Vagina (tissue), 2 donors: ENCODE results near the gene ZNF385C. TPM values are rescaled to one million over a fixed set of nuclear protein-coding genes. Genes with fewer than 3 reads are reported as not detected.

Experiments used
- DNase-seq, 2 donors: peaks; one replicate each; pipeline ENCODE4 v3.0.0-alpha.2; 2017; ENCODE audit errors: extremely low spot score in 2 of 2
- H3K27ac ChIP-seq: fragments of 200-600 bp; sonication (generic); one replicate; pipeline ENCODE4 v1.5.1; 2019
- H3K27me3 ChIP-seq: fragments of 200-600 bp; sonication (generic); one replicate; pipeline ENCODE4 v1.5.1; 2019
- H3K36me3 ChIP-seq, 2 donors: fragments of 200-600 bp; sonication (generic); one replicate each; pipeline ENCODE4 v1.5.1; 2017 to 2019
- H3K4me1 ChIP-seq: fragments of 200-600 bp; sonication (generic); one replicate; pipeline ENCODE4 v1.5.1; 2019
- H3K4me3 ChIP-seq, 2 donors: fragments of 200-600 bp; sonication (generic); 1 replicate in 1 of 2; 2 replicates in 1 of 2; pipeline ENCODE4 v1.5.1; 2016 to 2019
- H3K9me3 ChIP-seq: fragments of 200-600 bp; sonication (generic); one replicate; pipeline ENCODE4 v1.5.1; 2019
- POLR2A ChIP-seq, 2 donors: fragments of 450-650 bp; IDR thresholded peaks; one replicate each; pipeline ENCODE4 v1.6.1; 2017; ENCODE audit warnings: antibody characterized with exemption in 2 of 2, mild to moderate bottlenecking in 2 of 2, moderate library complexity in 2 of 2
- POLR2AphosphoS5 ChIP-seq, 2 donors: sonication (generic); formaldehyde crosslinking; IDR thresholded peaks; one replicate each; pipeline ENCODE4 v1.9.0; 2017; ENCODE audit warnings: antibody characterized with exemption in 2 of 2, mild to moderate bottlenecking in 2 of 2, low read depth in 1 of 2; ENCODE audit not compliant: insufficient read depth in 1 of 2
- intact Hi-C: fragments of 100-400 bp; cut with DNase I; formaldehyde crosslinking; loops from one replicate; pipeline ENCODE4 v1.15.1; 2023
- total RNA-seq: library from RNA; depleted of rRNA; stranded (reverse); fragments of >200 nt; gene quantifications from one replicate; pipeline ENCODE4 v1.2.3, GENCODE V29; 2016
- TF ChIP-seq, protein P1 (sequence below), 3 experiments: fragments of 450-650 bp in 2 of 3; fragments of 200-600 bp in 1 of 3; sonication (generic) in 1 of 3; IDR thresholded peaks; one replicate each; pipeline ENCODE4 v1.5.1; 2017 to 2019; ENCODE audit warnings: antibody characterized with exemption in 3 of 3, mild to moderate bottlenecking in 2 of 3, moderate library complexity in 2 of 3

Gene ZNF385C
- total RNA-seq, 1 donor from 2014 or later: 0.49 TPM

- intact Hi-C loops: loop anchor here (5.0 kb wide), 1 partner anchor 45 kb away; the partner anchor contains the start of gene DHX58
- no peaks in the 10 kb centered on the region for H3K9me3 ChIP-seq
- TF ChIP-seq, protein P1, sequence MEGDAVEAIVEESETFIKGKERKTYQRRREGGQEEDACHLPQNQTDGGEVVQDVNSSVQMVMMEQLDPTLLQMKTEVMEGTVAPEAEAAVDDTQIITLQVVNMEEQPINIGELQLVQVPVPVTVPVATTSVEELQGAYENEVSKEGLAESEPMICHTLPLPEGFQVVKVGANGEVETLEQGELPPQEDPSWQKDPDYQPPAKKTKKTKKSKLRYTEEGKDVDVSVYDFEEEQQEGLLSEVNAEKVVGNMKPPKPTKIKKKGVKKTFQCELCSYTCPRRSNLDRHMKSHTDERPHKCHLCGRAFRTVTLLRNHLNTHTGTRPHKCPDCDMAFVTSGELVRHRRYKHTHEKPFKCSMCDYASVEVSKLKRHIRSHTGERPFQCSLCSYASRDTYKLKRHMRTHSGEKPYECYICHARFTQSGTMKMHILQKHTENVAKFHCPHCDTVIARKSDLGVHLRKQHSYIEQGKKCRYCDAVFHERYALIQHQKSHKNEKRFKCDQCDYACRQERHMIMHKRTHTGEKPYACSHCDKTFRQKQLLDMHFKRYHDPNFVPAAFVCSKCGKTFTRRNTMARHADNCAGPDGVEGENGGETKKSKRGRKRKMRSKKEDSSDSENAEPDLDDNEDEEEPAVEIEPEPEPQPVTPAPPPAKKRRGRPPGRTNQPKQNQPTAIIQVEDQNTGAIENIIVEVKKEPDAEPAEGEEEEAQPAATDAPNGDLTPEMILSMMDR (IDR thresholded peaks at IDR 0.05): peak; percentile 77 to 85 (median 79)
- TF ChIP-seq POLR2AphosphoS5 (IDR thresholded peaks at IDR 0.05; ENCODE audit: insufficient read depth in 1 of 2, low read depth in 1 of 2): peak in 1 of 2 donors; percentile 10
- TF ChIP-seq POLR2A (IDR thresholded peaks at IDR 0.05): no peak
Observed at GRCh38 chr17:42067371-42068091, 30.7 kb downstream of the ZNF385C start.

GRCh38 chr17:42065201-42065600 is 33.1 kb downstream of the ZNF385C start:
- DNase-seq: no peak
- no peak for TF ChIP-seq POLR2A (IDR thresholded peaks at IDR 0.05)
- no peak for TF ChIP-seq POLR2AphosphoS5 (IDR thresholded peaks at IDR 0.05; ENCODE audit: insufficient read depth in 1 of 2, low read depth in 1 of 2)
- TF ChIP-seq, protein P1 (IDR thresholded peaks at IDR 0.05): no peak
- intact Hi-C loops: loop anchor here (5.0 kb wide), 1 partner anchor 47 kb away; the partner anchor contains the start of gene DHX58
- Histone ChIP-seq H3K36me3 (no peaks in the 10 kb centered on the region), H3K27me3 (no peaks in the 10 kb centered on the region), H3K9me3 (no peaks in the 10 kb centered on the region), H3K4me1 (peaks cover 7% of the 10 kb centered on the region), H3K4me3 (no peak overlapping the region), H3K27ac (no peak overlapping the region)

More at GRCh38 chr17:42067371-42068091, 30.7 kb downstream of the ZNF385C start:
- peaks cover 5% of the 10 kb centered on the region for H3K27me3 ChIP-seq
- no peaks in the 10 kb centered on the region for H3K36me3 ChIP-seq
- H3K4me3 ChIP-seq: no peak overlapping the region
- no peak overlapping the region for H3K27ac ChIP-seq
- DNase-seq: no peak
- peaks cover 18% of the 10 kb centered on the region for H3K4me1 ChIP-seq

DNA sequence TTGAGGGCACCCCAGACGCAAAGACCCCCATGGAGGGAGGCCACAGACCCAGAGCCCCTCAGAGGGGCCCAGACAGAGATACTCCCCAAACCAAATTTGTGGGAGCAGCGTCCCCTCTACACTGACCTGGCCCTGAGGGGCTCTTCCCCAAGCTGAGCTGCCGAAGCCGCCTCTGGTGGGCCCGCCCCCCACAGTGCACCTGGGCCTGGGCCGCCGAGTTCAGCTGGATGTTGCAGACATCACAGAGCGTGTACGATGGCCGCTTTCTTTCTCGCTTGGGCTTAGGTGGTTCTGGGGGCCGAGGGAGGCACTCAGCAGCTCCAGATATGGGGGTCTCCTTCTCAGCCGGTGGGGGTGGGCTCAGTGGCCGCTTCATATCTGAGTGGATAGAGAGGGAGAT is 35.6 kb downstream of the ZNF385C start:
- Histone ChIP-seq H3K27ac (no peak overlapping the region), H3K27me3 (no peaks in the 10 kb centered on the region)
- intact Hi-C loops: no loop called here

DNA sequence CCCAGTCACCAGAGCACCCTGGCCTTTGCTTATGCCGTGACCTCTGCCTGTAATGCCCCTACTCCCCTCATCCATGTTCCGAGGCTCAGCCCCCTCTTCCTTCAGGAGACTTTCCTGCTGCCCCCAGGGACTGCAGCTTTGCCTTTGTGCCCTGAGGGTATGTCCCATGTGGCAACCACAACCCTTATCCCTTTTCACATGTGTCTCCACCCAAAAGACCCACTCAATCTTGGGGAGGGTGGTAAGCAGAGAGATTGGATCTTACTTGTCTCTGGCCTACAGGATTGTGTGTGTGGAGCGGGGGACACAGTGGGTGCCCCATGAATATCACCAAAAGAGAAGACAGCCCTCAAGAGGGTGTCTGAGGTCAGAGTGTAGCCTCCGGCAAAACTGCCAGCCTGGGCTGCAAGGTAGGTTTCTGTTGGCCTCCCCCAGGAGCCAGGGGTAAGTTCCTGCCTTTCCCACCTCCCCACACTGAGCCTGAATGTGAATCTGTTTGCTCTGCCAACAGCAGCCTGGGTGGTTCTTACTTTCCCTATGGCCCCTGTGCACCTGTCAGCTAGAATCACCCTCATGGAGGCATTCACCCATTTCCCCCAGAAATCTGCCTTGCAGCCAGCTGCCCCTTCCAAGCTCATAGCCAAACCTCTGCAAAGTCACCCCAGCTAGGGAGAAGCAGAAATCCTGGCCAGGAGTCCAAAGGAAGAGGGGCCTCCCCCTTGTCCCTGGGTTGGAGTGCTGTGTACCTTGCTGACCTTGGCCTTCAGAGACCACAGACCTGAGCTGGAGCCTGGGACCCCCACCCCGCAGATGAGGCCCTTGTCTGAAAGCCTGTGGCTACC is 36.4 kb downstream of the ZNF385C start:
- intact Hi-C loops: no loop called here
- Histone ChIP-seq H3K4me3 (no peak overlapping the region), H3K27me3 (no peaks in the 10 kb centered on the region), H3K27ac (no peak overlapping the region), H3K36me3 (no peaks in the 10 kb centered on the region), H3K4me1 (no peaks in the 10 kb centered on the region), H3K9me3 (no peaks in the 10 kb centered on the region)
- DNase-seq: no peak
- TF ChIP-seq, protein P1 (IDR thresholded peaks at IDR 0.05): no peak
- no peak for TF ChIP-seq POLR2A (IDR thresholded peaks at IDR 0.05)
- TF ChIP-seq POLR2AphosphoS5 (IDR thresholded peaks at IDR 0.05; ENCODE audit: insufficient read depth in 1 of 2, low read depth in 1 of 2): no peak

More for the DNA sequence above, 35.6 kb downstream of the ZNF385C start:
- no peaks in the 10 kb centered on the region for H3K4me1 ChIP-seq
- H3K4me3 ChIP-seq: no peak overlapping the region
- no peaks in the 10 kb centered on the region for H3K36me3 ChIP-seq
- TF ChIP-seq, protein P1 (IDR thresholded peaks at IDR 0.05): no peak
- TF ChIP-seq POLR2A (IDR thresholded peaks at IDR 0.05) (no peak), POLR2AphosphoS5 (IDR thresholded peaks at IDR 0.05; ENCODE audit: insufficient read depth in 1 of 2, low read depth in 1 of 2) (no peak)
- DNase-seq: no peak
- H3K9me3 ChIP-seq: no peaks in the 10 kb centered on the region
